ENCODE results near the gene SEMA3D. TPM values are rescaled to one million over a fixed set of nuclear protein-coding genes. Genes with fewer than 3 reads are reported as not detected.
A peak's percentile ranks its signal among the peaks of the same experiment; 100 is the strongest.

SEMA3D gene
- total RNA-seq, 1 experiment from 2014 or later: 5.5 TPM

DNA sequence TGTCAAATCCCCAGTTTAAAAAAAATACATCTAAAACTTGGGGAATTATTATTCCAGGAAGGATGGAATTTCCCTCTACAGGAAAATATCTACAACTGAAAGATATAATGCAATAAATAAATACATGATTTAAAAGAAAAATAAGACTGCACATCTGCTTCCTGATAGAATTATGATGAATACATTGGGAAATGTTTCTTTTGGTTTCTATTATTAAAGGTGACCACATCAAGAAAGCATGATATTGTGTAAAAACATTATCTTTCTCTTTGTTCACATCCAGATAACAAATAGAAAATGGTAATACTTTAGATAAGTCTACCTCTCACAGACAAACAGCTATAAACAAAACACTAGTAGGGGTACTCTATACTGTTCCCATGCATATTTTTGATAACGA lies 19.2 kb downstream of the SEMA3D start:
- H3K27me3 ChIP-seq: no peaks in the 10 kb centered on the region

DNA sequence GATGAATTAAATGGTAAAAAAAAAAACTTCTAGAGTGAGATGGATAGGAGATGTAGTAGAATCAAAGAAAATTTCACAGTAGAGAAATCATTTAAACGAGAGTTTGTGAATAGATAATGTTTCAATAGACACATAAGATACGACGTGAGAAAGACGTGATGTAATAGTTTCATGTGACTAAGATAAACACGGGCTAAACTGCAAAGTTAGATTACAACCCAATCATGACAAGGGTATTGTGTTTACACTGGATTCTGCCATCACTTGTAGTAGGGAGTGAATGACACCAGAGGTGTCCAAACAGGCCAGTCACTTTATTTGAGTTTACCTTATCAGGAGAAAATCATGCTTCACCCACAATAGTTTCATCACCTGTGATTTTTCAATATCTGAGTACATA lies 21.6 kb downstream of the SEMA3D start:
- Histone ChIP-seq H3K36me3 (no peaks in the 10 kb centered on the region), H3K27me3 (no peaks in the 10 kb centered on the region), H3K9me3 (replicated peaks) (no peaks in the 10 kb centered on the region), H3K4me1 (no peaks in the 10 kb centered on the region), H3K27ac (no peak overlapping the region), H3K4me3 (no peak overlapping the region)
- no peak for DNase-seq

More for the DNA sequence above, 19.2 kb downstream of the SEMA3D start:
- no peak for DNase-seq
- H3K27ac ChIP-seq: no peak overlapping the region
- H3K36me3 ChIP-seq: no peaks in the 10 kb centered on the region
- H3K4me3 ChIP-seq: no peak overlapping the region
- no peaks in the 10 kb centered on the region for H3K4me1 ChIP-seq
- H3K9me3 ChIP-seq (replicated peaks): no peaks in the 10 kb centered on the region

DNA sequence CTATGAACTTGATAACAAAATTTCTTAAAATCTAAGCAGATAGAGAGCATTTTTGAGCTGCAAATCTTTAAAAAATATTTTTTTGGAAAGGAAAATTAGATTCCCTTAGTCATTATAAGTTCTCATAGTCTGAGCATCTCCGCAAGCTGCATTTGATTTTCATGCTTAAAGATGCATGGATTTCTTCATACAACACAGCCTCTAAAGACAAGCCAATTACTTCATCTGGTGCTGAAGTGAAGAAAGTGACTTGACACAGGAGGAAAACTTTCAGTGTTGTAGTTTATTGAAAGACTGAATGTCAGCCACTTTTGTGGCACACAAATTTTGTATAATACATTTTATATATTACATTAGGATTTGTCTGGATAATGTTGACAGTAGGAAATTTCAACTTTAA lies 22.5 kb downstream of the SEMA3D start:
- Histone ChIP-seq H3K4me3 (no peak overlapping the region), H3K27me3 (no peaks in the 10 kb centered on the region), H3K36me3 (no peaks in the 10 kb centered on the region), H3K4me1 (no peaks in the 10 kb centered on the region), H3K27ac (no peak overlapping the region), H3K9me3 (replicated peaks) (no peaks in the 10 kb centered on the region)
- no peak for DNase-seq

DNA sequence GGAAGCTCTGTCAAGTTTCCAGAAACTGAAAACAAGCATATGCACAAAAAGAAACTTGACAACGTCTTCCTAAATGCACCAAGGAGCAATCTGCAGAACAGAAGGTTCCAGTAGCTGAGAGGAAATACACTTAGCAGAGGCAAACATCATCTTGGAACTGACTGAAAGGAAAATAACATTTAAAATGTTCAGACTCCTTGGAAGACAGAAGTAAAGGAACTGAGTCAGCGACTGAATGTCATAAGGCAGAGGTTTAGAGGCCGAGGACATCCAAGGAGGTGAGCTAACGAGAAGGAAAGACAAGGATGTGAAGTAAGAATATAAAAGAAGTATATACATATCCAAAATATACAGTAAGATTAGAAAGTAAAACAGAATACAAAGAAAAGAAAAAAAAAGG lies 24.1 kb downstream of the SEMA3D start:
- H3K9me3 ChIP-seq (replicated peaks): no peaks in the 10 kb centered on the region
- no peaks in the 10 kb centered on the region for H3K4me1 ChIP-seq
- no peak overlapping the region for H3K27ac ChIP-seq
- H3K27me3 ChIP-seq: no peaks in the 10 kb centered on the region
- H3K36me3 ChIP-seq: no peaks in the 10 kb centered on the region
- no peak overlapping the region for H3K4me3 ChIP-seq
- no peak for DNase-seq

DNA sequence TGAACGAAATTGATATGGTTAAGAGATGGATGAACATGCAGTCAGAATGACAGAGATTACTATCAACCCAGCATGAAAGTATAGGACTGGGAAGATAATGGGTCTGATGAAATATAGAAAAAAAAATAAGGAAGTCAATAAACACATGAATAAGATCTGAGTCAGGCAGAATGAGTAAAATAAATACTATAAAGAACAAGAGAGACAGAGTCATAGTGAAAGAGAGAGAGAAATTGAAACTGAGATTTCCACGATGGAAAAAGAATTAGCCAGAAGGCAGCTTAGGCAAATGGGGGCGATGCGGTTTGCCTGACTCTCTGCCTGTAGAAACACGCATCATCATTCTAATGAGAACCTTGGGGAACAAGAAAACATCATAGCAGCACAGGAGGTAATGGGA lies 26.6 kb downstream of the SEMA3D start:
- no peaks in the 10 kb centered on the region for H3K9me3 ChIP-seq (replicated peaks)
- no peak for DNase-seq
- H3K4me1 ChIP-seq: no peaks in the 10 kb centered on the region
- no peak overlapping the region for H3K27ac ChIP-seq
- no peak overlapping the region for H3K4me3 ChIP-seq
- no peaks in the 10 kb centered on the region for H3K36me3 ChIP-seq
- no peaks in the 10 kb centered on the region for H3K27me3 ChIP-seq

DNA sequence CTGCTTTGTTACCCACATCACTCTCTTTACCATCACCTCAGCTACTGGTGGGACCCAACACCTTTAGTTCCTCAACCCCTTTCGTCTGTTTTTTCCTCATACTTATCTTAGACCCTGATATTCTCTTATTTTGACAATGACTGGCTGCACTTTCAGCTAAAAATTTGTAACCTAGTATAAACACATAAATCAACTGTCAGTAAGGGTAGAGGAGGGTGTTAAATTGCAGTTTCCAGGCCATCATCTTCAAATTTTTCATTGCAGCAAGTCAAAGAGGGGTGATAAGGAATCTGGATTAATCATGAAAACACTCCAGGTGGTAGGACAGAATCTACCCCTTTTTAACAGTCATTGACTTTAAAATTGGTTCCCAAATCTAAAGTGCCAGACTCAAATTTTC lies 27.9 kb downstream of the SEMA3D start:
- Histone ChIP-seq H3K4me1 (no peaks in the 10 kb centered on the region), H3K4me3 (no peak overlapping the region), H3K9me3 (replicated peaks) (no peaks in the 10 kb centered on the region), H3K27me3 (no peaks in the 10 kb centered on the region), H3K27ac (no peak overlapping the region), H3K36me3 (no peaks in the 10 kb centered on the region)
- no peak for DNase-seq

DNA sequence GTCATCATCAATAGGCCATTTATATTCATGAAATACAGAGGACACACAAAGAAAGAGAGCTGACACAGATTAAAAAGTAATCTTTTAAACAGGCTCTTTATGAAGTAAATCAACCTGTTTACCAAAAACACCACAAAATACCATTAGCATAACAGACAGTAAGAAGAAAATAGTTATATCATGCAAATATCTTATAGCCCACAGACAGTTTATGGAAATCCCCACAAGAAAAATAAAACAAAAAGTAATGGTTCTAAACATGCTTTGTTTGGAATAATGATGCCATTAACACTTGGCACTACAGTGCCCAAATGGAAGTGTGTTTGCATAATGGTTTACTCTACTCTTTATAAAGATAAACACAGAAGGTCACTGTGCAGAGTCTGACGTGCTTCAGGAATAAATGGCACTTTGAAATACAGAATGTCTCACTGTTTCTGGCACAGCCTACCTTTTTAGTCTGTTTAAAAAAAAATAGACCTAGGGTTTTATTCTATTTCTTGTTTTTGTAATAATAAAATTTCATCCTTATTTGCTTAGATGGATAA lies 30.1 kb downstream of the SEMA3D start:
- Histone ChIP-seq H3K9me3 (replicated peaks) (no peaks in the 10 kb centered on the region), H3K4me1 (no peaks in the 10 kb centered on the region), H3K36me3 (no peaks in the 10 kb centered on the region), H3K27me3 (no peaks in the 10 kb centered on the region), H3K27ac (no peak overlapping the region), H3K4me3 (no peak overlapping the region)
- DNase-seq: no peak

DNA sequence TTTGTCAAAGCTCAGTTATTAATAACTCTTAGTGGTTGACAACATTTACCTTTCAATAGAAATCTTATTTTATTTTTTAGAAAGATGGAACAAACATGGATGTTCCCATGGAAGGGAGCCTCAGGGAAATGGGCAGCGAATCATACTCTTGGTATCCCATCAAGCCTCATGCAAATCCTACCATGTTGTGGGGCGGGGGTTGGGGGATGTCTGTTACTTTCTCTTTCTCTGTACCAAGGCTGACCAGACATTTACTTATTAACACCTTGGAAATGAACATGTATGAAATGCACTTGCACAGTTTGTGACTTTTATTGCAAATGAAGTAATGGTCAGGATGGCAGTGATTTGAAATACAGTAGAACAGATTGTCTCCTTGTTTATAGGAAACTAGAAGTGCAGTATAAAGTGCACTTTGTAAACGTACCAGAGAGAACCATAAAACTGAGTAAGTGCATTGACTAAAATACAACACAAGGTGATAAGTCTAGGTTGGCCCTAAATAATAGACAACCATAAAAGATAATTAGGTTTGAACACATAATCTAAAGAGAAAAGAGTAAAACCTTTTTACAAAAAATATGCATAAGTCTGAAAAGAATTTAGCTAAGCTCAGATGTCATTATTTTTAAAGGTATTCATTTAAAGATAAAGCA lies 32.4 kb downstream of the SEMA3D start:
- Histone ChIP-seq H3K4me3 (no peak overlapping the region), H3K27ac (no peak overlapping the region), H3K9me3 (replicated peaks) (no peaks in the 10 kb centered on the region), H3K4me1 (peaks cover 4% of the 10 kb centered on the region; the same call in 1 of the 2 replicates), H3K27me3 (no peaks in the 10 kb centered on the region), H3K36me3 (no peaks in the 10 kb centered on the region)
- DNase-seq: no peak

DNA sequence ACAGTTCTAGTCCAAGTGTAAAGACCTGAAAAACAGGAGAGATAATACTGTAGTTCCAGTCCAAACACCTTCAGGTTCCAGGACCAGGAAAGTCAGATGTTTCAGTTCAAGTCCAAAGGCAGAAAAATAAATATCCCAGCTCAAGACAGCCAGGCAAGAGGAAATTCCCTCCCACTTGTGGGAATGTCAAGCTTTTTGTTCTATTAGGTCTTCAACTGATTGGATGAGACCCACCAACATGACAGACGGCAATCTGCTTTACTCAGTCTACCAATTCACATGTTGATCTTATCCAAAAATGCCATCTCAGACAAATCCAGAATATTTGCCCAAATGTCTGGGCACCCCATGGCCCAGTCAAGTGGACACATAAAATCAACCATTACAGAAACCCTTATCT lies 33.1 kb downstream of the SEMA3D start:
- H3K27ac ChIP-seq: no peak overlapping the region
- no peak for DNase-seq
- peaks cover 4% of the 10 kb centered on the region; the same call in 1 of the 2 replicates for H3K4me1 ChIP-seq

DNA sequence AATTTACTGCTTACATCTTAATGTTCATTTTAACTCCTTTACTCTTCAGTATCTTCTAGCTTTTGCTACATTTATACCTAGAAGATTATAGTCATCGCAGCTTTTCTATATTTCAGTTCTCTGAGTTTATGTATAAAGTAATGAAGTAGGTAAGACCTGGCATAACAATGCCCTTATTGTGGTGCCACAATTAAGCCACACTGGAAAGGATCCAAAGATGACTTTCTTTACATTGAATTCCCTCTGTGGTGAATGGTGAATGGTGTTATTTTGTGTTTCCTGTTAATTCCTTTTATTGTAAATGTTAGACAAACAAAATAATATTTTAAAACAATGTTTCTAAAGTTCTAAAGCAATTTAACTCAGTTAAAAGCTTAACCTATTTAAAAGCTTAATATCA lies 36.2 kb downstream of the SEMA3D start:
- no peak overlapping the region for H3K4me3 ChIP-seq
- DNase-seq: peak in 1 of 2 experiments; percentile 51
- no peaks in the 10 kb centered on the region for H3K27me3 ChIP-seq
- H3K27ac ChIP-seq: no peak overlapping the region
- no peaks in the 10 kb centered on the region for H3K9me3 ChIP-seq (replicated peaks)
- peaks cover 4% of the 10 kb centered on the region; the same call in 1 of the 2 replicates for H3K4me1 ChIP-seq
- no peaks in the 10 kb centered on the region for H3K36me3 ChIP-seq

More for the DNA sequence above, 33.1 kb downstream of the SEMA3D start:
- Histone ChIP-seq H3K27me3 (no peaks in the 10 kb centered on the region), H3K9me3 (replicated peaks) (no peaks in the 10 kb centered on the region), H3K36me3 (no peaks in the 10 kb centered on the region), H3K4me3 (no peak overlapping the region)

DNA sequence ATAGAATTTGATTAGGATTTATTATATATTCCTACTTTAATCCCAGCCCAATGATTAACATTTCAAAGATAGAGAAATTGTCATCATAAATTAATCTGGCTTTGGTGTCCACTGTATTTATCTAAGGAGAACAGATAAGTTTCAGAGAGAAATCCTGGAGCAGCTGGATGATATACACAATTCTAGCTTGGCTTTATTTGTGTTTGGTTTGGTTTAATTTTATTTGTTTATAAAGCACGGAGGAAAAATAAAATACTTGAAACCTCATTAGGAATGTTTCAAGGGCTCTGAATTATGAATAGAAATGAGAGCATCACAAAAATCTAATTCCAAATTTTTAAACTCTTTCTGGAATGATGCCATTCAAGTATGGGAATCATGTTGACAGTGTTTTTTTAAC lies 42.1 kb downstream of the SEMA3D start:
- Histone ChIP-seq H3K9me3 (replicated peaks) (no peaks in the 10 kb centered on the region), H3K36me3 (no peaks in the 10 kb centered on the region), H3K27me3 (no peaks in the 10 kb centered on the region), H3K4me1 (no peaks in the 10 kb centered on the region), H3K27ac (no peak overlapping the region), H3K4me3 (no peak overlapping the region)
- no peak for DNase-seq

DNA sequence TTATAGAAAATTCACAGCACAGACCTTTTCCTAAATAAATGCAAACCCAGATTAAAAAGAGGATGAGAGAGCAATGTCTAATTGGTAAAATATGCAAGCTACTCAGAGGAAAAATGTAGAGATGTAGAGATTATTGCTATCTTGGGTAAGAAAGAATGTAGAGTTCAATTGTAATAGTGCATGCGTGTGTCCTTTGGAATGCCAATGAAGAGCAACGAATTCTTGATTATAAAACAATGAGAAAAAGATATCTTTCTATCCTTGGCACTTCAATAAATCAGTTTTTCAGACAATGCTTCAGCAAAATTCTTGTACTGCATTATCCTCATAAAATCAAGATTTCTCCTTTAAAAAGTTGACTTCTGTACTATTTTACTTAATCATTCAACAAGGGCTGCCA lies 50.9 kb downstream of the SEMA3D start:
- Histone ChIP-seq H3K27ac (peak overlapping the region; percentile 45), H3K4me3 (no peak overlapping the region), H3K4me1 (peaks cover 6% of the 10 kb centered on the region; the same call in 1 of the 2 replicates), H3K27me3 (no peaks in the 10 kb centered on the region), H3K9me3 (replicated peaks) (no peaks in the 10 kb centered on the region; the same call in 1 of the 2 replicates), H3K36me3 (no peaks in the 10 kb centered on the region)
- DNase-seq: no peak

DNA sequence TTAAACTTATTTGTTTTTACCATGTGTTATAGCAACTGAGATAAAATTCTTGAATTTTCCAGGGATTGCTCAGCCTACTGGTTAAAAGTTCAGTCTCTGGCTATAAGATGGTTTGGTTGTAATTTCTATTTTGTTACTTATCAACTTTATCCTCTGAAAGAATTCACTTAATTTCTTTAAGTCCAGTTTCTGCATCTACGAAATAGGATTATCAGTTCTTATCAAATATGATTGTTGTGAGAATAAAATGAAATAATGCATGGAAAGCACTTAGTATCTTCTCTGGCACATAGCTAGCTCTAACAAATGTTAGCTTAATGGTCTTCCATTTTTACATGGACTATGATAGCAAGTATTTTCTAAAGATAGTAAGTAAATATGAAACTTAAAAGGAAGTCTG lies 53.3 kb downstream of the SEMA3D start:
- no peaks in the 10 kb centered on the region; the same call in 1 of the 2 replicates for H3K9me3 ChIP-seq (replicated peaks)
- no peak overlapping the region for H3K4me3 ChIP-seq
- no peaks in the 10 kb centered on the region for H3K27me3 ChIP-seq
- peaks cover 6% of the 10 kb centered on the region; the same call in 1 of the 2 replicates for H3K4me1 ChIP-seq
- no peaks in the 10 kb centered on the region for H3K36me3 ChIP-seq
- no peak overlapping the region for H3K27ac ChIP-seq
- no peak for DNase-seq

DNA sequence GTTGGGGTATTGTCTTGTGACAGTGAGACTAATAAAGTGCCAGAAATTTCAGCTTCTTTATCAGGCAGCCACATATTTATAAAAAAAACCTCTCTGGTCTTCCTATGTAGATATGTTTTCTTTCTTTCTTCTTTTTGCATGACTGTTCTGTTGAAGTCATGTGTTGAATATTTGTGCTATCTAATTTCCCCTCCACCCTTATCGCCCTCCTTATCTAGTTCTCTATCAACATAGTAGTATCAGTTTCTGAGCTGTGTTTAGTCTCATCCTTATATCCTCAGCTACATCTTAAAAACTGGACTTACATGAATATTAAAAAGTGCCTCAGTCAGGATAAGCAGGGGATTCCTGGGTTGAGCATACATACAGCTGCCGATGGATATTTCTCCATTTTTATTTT lies 53.9 kb downstream of the SEMA3D start:
- Histone ChIP-seq H3K36me3 (no peaks in the 10 kb centered on the region), H3K9me3 (replicated peaks) (no peaks in the 10 kb centered on the region; the same call in 1 of the 2 replicates), H3K4me1 (peaks cover 6% of the 10 kb centered on the region; the same call in 1 of the 2 replicates), H3K27ac (no peak overlapping the region), H3K27me3 (no peaks in the 10 kb centered on the region), H3K4me3 (no peak overlapping the region)
- no peak for DNase-seq

DNA sequence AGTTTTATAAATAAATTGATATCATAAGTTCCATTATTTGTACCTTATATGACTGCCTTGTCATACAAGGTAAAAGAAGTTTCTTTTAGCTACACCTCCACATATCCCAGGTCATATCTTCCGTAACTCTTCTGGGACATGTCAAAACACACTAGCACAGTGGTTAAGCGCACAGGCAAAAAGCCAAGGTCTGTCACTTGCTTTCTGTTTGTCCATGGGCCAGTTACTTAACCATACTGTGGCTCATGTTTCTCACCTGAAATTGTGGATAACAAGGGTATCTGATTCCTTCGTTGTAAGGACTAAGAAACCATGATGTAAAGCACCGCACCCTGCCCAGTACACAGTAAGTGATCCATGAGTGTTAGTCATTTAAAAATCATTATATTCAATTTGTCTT lies 56.2 kb downstream of the SEMA3D start:
- no peak for DNase-seq
- H3K36me3 ChIP-seq: no peaks in the 10 kb centered on the region
- no peaks in the 10 kb centered on the region; the same call in 1 of the 2 replicates for H3K9me3 ChIP-seq (replicated peaks)
- no peaks in the 10 kb centered on the region for H3K4me1 ChIP-seq
- no peaks in the 10 kb centered on the region for H3K27me3 ChIP-seq
- no peak overlapping the region for H3K27ac ChIP-seq
- H3K4me3 ChIP-seq: no peak overlapping the region

DNA sequence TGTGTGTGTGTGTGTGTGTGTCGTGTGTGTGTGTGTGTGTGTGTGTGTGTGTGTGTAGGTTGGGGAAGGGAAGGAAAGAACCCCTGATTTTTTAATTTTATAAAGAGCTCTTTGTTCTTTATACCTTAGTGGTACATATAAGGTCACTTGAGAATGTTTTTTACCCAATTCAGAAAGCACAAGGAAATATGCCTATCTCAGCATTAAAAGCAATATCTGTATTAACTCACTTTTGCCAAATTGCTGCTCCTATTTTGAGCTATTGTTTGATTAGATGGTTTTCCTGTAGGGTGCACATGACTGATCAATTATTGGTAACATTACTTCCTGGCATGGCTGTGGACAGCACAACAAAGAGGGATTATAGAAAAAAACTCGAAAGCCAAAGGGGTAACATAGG lies 60.5 kb downstream of the SEMA3D start:
- no peaks in the 10 kb centered on the region for H3K4me1 ChIP-seq
- H3K36me3 ChIP-seq: no peaks in the 10 kb centered on the region; the same call in 1 of the 2 replicates
- H3K4me3 ChIP-seq: no peak overlapping the region
- H3K27me3 ChIP-seq: no peaks in the 10 kb centered on the region
- no peak for DNase-seq
- H3K27ac ChIP-seq: no peak overlapping the region
- no peaks in the 10 kb centered on the region for H3K9me3 ChIP-seq (replicated peaks)

Data from SJCRH30 (cell line).